Fibroblast of lung (primary cell): ENCODE data around the gene TOR4A. TPM values are rescaled to one million over a fixed set of nuclear protein-coding genes. Genes with fewer than 3 reads are reported as not detected.

ENCODE experiments used
- DNase-seq, 2 donors: peaks; one replicate each; pipeline versions ENCODE4 v3.0.0 to v3.0.0-alpha.2; 2010; ENCODE audit warnings: low read depth in 2 of 2
- H2AFZ ChIP-seq: 2 replicates; pipeline ENCODE4 v1.5.1; 2012; ENCODE audit warnings: low read length, control low read depth, inconsistent platforms
- H3K27ac ChIP-seq: 2 replicates; pipeline ENCODE4 v1.5.1; 2011; ENCODE audit warnings: low read length, control low read depth; ENCODE audit not compliant: insufficient read depth
- H3K27me3 ChIP-seq: 2 replicates; pipeline ENCODE4 v1.5.1; 2011; ENCODE audit warnings: mild to moderate bottlenecking, low read length; ENCODE audit not compliant: control insufficient read depth, insufficient read depth
- H3K36me3 ChIP-seq: 2 replicates; pipeline ENCODE4 v1.5.1; 2011; ENCODE audit warnings: low read length; ENCODE audit not compliant: control insufficient read depth, insufficient read depth
- H3K4me1 ChIP-seq: 2 replicates; pipeline ENCODE4 v1.5.1; 2011; ENCODE audit warnings: low read length; ENCODE audit not compliant: control insufficient read depth, insufficient read depth; ENCODE audit errors: extremely low read depth
- H3K4me2 ChIP-seq: 2 replicates; pipeline ENCODE4 v1.5.1; 2011; ENCODE audit warnings: low read length, control low read depth; ENCODE audit not compliant: insufficient read depth; ENCODE audit errors: extremely low read depth
- H3K4me3 ChIP-seq, 4 experiments: fragments of 200-600 bp in 1 of 4; sonication (generic) in 1 of 4; replicated peaks in 1 of 4; 2 replicates each; pipeline ENCODE4 v1.5.1; 2011 to 2016; ENCODE audit warnings: low read length in 4 of 4, low read depth in 3 of 4, mild to moderate bottlenecking in 3 of 4, control low read depth in 2 of 4, inconsistent platforms in 1 of 4, mixed read lengths in 1 of 4; ENCODE audit not compliant: insufficient read depth in 1 of 4; ENCODE audit errors: control extremely low read depth in 1 of 4
- H3K79me2 ChIP-seq: 2 replicates; pipeline ENCODE4 v1.5.1; 2012; ENCODE audit warnings: mild to moderate bottlenecking, low read length, inconsistent platforms; ENCODE audit not compliant: control insufficient read depth, insufficient read depth
- H3K9ac ChIP-seq: 2 replicates; pipeline ENCODE4 v1.5.1; 2011; ENCODE audit warnings: mild to moderate bottlenecking, low read length, control low read depth; ENCODE audit not compliant: insufficient read depth
- H3K9me3 ChIP-seq: 2 replicates; pipeline ENCODE4 v1.5.1; 2012; ENCODE audit warnings: low read depth, low read length; ENCODE audit not compliant: control insufficient read depth, insufficient read depth
- H4K20me1 ChIP-seq: 2 replicates; pipeline ENCODE4 v1.5.1; 2011; ENCODE audit warnings: low read length; ENCODE audit not compliant: control insufficient read depth, insufficient read depth; ENCODE audit errors: extremely low read depth
- EZH2 ChIP-seq: IDR thresholded peaks from 2 replicates; pipeline ENCODE4 v1.5.1; 2012; ENCODE audit warnings: low read length, control low read depth, mild to moderate bottlenecking; ENCODE audit errors: missing control alignments
- polyA plus RNA-seq, 2 donors: library from polyadenylated mRNA; depleted of rRNA in 1 of 2; stranded (reverse) in 1 of 2; unstranded in 1 of 2; fragments of >200 nt; gene quantifications; 2 replicates each; pipeline ENCODE4 v1.2.1, GENCODE V29; 2011 to 2012; ENCODE audit warnings: missing spikeins in 1 of 2
- total RNA-seq: library from RNA; depleted of rRNA; stranded (reverse); fragments of >200 nt; gene quantifications from 2 replicates; pipeline ENCODE4 v1.2.1, GENCODE V29; 2014
- TF ChIP-seq, protein P1 (sequence below), 2 donors: IDR thresholded peaks in 1 of 2; conservative IDR thresholded peaks in 1 of 2; 1 replicate in 1 of 2; 2 replicates in 1 of 2; pipeline ENCODE4 v1.5.1; 2011 to 2012; ENCODE audit warnings: low read length in 2 of 2, control low read depth in 1 of 2, inconsistent platforms in 1 of 2, low read depth in 1 of 2, mild to moderate bottlenecking in 1 of 2

The TOR4A gene
- total and polyA plus RNA-seq, 2 donors (not counting 1 experiment from before 2014, with no cell fraction given) = 3.3 to 22.1 TPM

GRCh38 chr9:137311171-137311985 is 33.9 kb downstream of the TOR4A start:
- Histone ChIP-seq H3K36me3 (no peaks in the 10 kb centered on the region), H3K4me1 (no peaks in the 10 kb centered on the region), H3K9me3 (no peaks in the 10 kb centered on the region), H2AFZ (no peak overlapping the region), H4K20me1 (no peaks in the 10 kb centered on the region), H3K4me2 (no peak overlapping the region), H3K27me3 (peaks cover 4% of the 10 kb centered on the region), H3K27ac (no peak overlapping the region), H3K9ac (no peak overlapping the region), H3K4me3 (no peak overlapping the region), H3K79me2 (no peaks in the 10 kb centered on the region)
- DNase-seq = no peak
- no peak for TF ChIP-seq EZH2
- TF ChIP-seq, protein P1, sequence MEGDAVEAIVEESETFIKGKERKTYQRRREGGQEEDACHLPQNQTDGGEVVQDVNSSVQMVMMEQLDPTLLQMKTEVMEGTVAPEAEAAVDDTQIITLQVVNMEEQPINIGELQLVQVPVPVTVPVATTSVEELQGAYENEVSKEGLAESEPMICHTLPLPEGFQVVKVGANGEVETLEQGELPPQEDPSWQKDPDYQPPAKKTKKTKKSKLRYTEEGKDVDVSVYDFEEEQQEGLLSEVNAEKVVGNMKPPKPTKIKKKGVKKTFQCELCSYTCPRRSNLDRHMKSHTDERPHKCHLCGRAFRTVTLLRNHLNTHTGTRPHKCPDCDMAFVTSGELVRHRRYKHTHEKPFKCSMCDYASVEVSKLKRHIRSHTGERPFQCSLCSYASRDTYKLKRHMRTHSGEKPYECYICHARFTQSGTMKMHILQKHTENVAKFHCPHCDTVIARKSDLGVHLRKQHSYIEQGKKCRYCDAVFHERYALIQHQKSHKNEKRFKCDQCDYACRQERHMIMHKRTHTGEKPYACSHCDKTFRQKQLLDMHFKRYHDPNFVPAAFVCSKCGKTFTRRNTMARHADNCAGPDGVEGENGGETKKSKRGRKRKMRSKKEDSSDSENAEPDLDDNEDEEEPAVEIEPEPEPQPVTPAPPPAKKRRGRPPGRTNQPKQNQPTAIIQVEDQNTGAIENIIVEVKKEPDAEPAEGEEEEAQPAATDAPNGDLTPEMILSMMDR (conservative IDR thresholded peaks at IDR 0.05 in 1 of 2, IDR thresholded peaks at IDR 0.05 in 1 of 2; ENCODE audit: low read depth in 1 of 2, low read length in 2 of 2) = no peak

DNA sequence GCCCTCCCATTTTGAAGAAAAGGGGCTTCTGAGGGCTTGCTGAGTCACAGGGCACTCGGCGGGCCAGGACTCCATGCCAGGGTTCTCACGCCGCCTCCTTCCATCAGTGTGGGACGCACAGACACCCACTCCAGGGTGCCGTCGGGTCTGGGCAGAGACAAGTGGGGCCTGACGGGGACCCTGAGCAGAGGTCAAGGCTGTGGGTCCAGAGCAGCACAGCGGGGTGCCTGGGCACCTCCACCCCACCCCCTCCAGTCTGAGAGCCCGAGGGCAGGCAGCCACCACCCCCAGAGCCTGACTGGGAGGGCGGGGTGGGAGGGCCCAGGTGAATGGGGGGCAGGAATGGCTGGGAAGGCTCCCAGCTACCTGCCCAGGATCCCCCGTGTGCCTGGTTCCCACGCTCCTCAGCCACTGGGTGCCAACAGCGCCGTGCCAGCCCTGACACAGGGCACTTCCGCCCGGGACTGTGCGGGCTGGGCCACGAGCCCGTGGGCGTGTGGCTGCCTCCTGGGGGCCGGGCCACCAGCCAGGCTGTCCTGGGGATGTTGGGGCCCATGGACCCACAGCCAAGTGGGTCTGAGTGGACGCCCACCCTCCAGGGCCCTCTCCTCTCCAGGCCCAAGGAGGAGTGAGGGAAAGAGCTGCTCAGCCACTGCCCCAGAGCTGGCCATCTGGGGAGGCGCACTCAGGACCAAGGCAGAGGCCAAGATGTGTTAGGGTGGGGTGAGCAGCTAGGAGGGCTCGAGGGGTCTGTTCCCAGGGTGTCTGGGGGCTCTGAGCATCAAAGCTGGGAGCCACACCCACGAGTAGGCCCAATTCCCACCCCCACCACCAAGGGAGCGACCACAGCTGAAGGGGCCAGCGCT is 34.7 kb downstream of the TOR4A start:
- H3K4me2 ChIP-seq = no peak overlapping the region
- TF ChIP-seq EZH2 = no peak
- TF ChIP-seq, protein P1 (conservative IDR thresholded peaks at IDR 0.05 in 1 of 2, IDR thresholded peaks at IDR 0.05 in 1 of 2; ENCODE audit: low read depth in 1 of 2, low read length in 2 of 2) = no peak
- no peaks in the 10 kb centered on the region for H3K4me1 ChIP-seq
- no peak overlapping the region for H3K4me3 ChIP-seq
- H3K27me3 ChIP-seq = peaks cover 4% of the 10 kb centered on the region
- no peaks in the 10 kb centered on the region for H3K9me3 ChIP-seq
- H3K27ac ChIP-seq = no peak overlapping the region
- no peak overlapping the region for H3K9ac ChIP-seq
- H3K79me2 ChIP-seq = no peaks in the 10 kb centered on the region
- H2AFZ ChIP-seq = no peak overlapping the region
- H3K36me3 ChIP-seq = no peaks in the 10 kb centered on the region
- DNase-seq = no peak
- H4K20me1 ChIP-seq = no peaks in the 10 kb centered on the region

DNA sequence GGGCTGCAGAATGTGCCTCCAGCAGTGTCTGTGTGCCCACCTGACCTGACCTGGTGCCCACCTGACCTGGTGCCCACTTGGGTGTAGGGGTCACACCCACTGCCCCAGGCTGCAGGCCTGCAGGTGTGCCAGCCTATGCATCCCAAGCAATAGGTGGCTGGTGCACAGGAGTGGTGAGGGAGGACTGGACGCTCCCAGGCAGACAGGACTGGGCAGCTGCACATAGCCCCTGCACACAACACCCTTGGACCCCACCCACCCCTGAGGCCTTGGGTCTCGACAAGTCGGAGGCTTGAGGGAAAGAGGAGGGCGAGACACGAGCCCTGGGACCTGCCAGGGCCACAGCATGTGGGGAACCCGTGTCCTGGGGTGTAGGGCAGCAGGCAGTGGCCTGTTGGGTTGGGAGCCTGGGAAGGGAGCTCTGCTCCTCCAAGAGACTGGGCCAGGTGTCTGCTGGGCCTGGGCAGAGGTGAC is 35.4 kb downstream of the TOR4A start:
- H3K4me2 ChIP-seq = no peak overlapping the region
- H2AFZ ChIP-seq = no peak overlapping the region
- H3K36me3 ChIP-seq = no peaks in the 10 kb centered on the region
- H3K27me3 ChIP-seq = no peaks in the 10 kb centered on the region
- no peak for DNase-seq
- H3K4me1 ChIP-seq = no peaks in the 10 kb centered on the region
- TF ChIP-seq EZH2 = no peak
- TF ChIP-seq, protein P1 (conservative IDR thresholded peaks at IDR 0.05 in 1 of 2, IDR thresholded peaks at IDR 0.05 in 1 of 2; ENCODE audit: low read depth in 1 of 2, low read length in 2 of 2) = no peak
- H3K9ac ChIP-seq = no peak overlapping the region
- no peak overlapping the region for H3K27ac ChIP-seq
- no peaks in the 10 kb centered on the region for H3K9me3 ChIP-seq
- no peaks in the 10 kb centered on the region for H3K79me2 ChIP-seq
- H4K20me1 ChIP-seq = no peaks in the 10 kb centered on the region
- H3K4me3 ChIP-seq = no peak overlapping the region
